SK-N-SH treated with all-trans-retinoic acid at 6 μM for 48 hours (cell line): ENCODE results near the gene CYP26A1.

ENCODE experiments used
- ARNTL ChIP-seq: fragments of 450-650 bp; formaldehyde crosslinking; IDR thresholded peaks from 2 replicates; pipeline ENCODE4 v1.5.0; 2020; ENCODE audit warnings: low read depth, mild to moderate bottlenecking, moderate library complexity, borderline replicate concordance
- BACH2 ChIP-seq: fragments of 250-450 bp; sonication (Bioruptor Pico); IDR thresholded peaks from 2 replicates; pipeline ENCODE4 v1.9.0; 2021; ENCODE audit warnings: mild to moderate bottlenecking, borderline replicate concordance
- CSDC2 ChIP-seq: fragments of 250-450 bp; sonication (Bioruptor Pico); IDR thresholded peaks from 2 replicates; pipeline ENCODE4 v1.5.0; 2020; ENCODE audit warnings: mild to moderate bottlenecking, moderate library complexity
- ESRRG ChIP-seq: fragments of 250-450 bp; sonication (Bioruptor Pico); IDR thresholded peaks from 2 replicates; pipeline ENCODE4 v1.6.1; 2021; ENCODE audit warnings: mild to moderate bottlenecking
- ISL1 ChIP-seq: fragments of 250-450 bp; sonication (Bioruptor Pico); IDR thresholded peaks from 2 replicates; pipeline ENCODE4 v2.1.2; 2022; ENCODE audit warnings: mild to moderate bottlenecking, moderate library complexity
- SNAI2 ChIP-seq: fragments of 250-450 bp; sonication (Bioruptor Pico); IDR thresholded peaks from 2 replicates; pipeline ENCODE4 v1.5.0; 2020; ENCODE audit warnings: mild to moderate bottlenecking, moderate library complexity
- TCF4 ChIP-seq: fragments of 250-450 bp; sonication (Bioruptor Pico); IDR thresholded peaks from 2 replicates; pipeline ENCODE4 v1.8.0; 2021; ENCODE audit warnings: mild to moderate bottlenecking, moderate library complexity, borderline replicate concordance
- ZC3H10 ChIP-seq: fragments of 250-450 bp; sonication (Bioruptor Pico); IDR thresholded peaks from 2 replicates; pipeline ENCODE4 v1.5.1; 2021; ENCODE audit warnings: mild to moderate bottlenecking, moderate library complexity
- ZNF70 ChIP-seq: fragments of 450-650 bp; formaldehyde crosslinking; IDR thresholded peaks from 2 replicates; pipeline ENCODE4 v1.5.0; 2020; ENCODE audit warnings: mild to moderate bottlenecking, moderate library complexity
- TF ChIP-seq, protein P1 (sequence below): fragments of 250-450 bp; sonication (Bioruptor Pico); IDR thresholded peaks from 2 replicates; pipeline ENCODE4 v1.8.0; 2020; ENCODE audit warnings: mild to moderate bottlenecking, moderate library complexity, borderline replicate concordance
- TF ChIP-seq, protein P2 (sequence below): fragments of 250-450 bp; sonication (Bioruptor Pico); IDR thresholded peaks from 2 replicates; pipeline ENCODE4 v1.8.0; 2021; ENCODE audit warnings: low read depth, mild to moderate bottlenecking, moderate library complexity, borderline replicate concordance

- TF ChIP-seq, protein P1, sequence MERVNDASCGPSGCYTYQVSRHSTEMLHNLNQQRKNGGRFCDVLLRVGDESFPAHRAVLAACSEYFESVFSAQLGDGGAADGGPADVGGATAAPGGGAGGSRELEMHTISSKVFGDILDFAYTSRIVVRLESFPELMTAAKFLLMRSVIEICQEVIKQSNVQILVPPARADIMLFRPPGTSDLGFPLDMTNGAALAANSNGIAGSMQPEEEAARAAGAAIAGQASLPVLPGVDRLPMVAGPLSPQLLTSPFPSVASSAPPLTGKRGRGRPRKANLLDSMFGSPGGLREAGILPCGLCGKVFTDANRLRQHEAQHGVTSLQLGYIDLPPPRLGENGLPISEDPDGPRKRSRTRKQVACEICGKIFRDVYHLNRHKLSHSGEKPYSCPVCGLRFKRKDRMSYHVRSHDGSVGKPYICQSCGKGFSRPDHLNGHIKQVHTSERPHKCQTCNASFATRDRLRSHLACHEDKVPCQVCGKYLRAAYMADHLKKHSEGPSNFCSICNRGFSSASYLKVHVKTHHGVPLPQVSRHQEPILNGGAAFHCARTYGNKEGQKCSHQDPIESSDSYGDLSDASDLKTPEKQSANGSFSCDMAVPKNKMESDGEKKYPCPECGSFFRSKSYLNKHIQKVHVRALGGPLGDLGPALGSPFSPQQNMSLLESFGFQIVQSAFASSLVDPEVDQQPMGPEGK (CRISPR knock-in tag): no peak
- TF ChIP-seq SNAI2 (CRISPR knock-in tag) (no peak), ESRRG (no peak), CSDC2 (CRISPR knock-in tag) (no peak), ARNTL (CRISPR knock-in tag) (no peak), ZNF70 (CRISPR knock-in tag) (no peak), TCF4 (CRISPR knock-in tag) (no peak), BACH2 (no peak), ZC3H10 (no peak), ISL1 (no peak)
- TF ChIP-seq, protein P2, sequence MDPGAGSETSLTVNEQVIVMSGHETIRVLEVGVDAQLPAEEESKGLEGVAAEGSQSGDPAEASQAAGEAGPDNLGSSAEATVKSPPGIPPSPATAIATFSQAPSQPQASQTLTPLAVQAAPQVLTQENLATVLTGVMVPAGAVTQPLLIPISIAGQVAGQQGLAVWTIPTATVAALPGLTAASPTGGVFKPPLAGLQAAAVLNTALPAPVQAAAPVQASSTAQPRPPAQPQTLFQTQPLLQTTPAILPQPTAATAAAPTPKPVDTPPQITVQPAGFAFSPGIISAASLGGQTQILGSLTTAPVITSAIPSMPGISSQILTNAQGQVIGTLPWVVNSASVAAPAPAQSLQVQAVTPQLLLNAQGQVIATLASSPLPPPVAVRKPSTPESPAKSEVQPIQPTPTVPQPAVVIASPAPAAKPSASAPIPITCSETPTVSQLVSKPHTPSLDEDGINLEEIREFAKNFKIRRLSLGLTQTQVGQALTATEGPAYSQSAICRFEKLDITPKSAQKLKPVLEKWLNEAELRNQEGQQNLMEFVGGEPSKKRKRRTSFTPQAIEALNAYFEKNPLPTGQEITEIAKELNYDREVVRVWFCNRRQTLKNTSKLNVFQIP (CRISPR knock-in tag): no peak
These were observed 30.3 kb downstream of the CYP26A1 start for GRCh38 chr10:93103953-93104352.
